ENCODE measurements around the gene CER1.
"Not testable (repeated sequence)": the region's sequence is repeated elsewhere in the genome, so short reads cannot be mapped to it uniquely, and the experiment has no call there.

The CER1 gene

GRCh38 chr9:14715102-14715501 is 7.4 kb downstream of the CER1 start:
- no peak for DNase-seq

- DNase-seq = no peak
Measured at GRCh38 chr9:14713187-14713767, 9.3 kb downstream of the CER1 start.

GRCh38 chr9:14710804-14711203 is 11.7 kb downstream of the CER1 start:
- DNase-seq = no peak

GRCh38 chr9:14706530-14707140 is 15.9 kb downstream of the CER1 start:
- no peak for DNase-seq

GRCh38 chr9:14705079-14705478 is 17.5 kb downstream of the CER1 start:
- no peak for DNase-seq

GRCh38 chr9:14704281-14704680 is 18.3 kb downstream of the CER1 start:
- no peak for DNase-seq

GRCh38 chr9:14702200-14702720 is 20.3 kb downstream of the CER1 start:
- DNase-seq = no peak

GRCh38 chr9:14693251-14693861 is 29.2 kb downstream of the CER1 start, which contains the start of gene ZDHHC21:
Gene ZDHHC21, minus strand, starts transcription at chr9:14693432. Its CDS starts 19,092 bp downstream, at chr9:14674340.
- peak; percentile 86 for DNase-seq

GRCh38 chr9:14692470-14693250 is 29.9 kb downstream of the CER1 start:
- DNase-seq = peak; percentile 67

GRCh38 chr9:14690948-14691730 is 31.4 kb downstream of the CER1 start:
- no peak for DNase-seq

- DNase-seq = no peak
Measured at GRCh38 chr9:14687042-14687719, 35.4 kb downstream of the CER1 start.

- no peak for DNase-seq
Measured at GRCh38 chr9:14686168-14686567, 36.4 kb downstream of the CER1 start.

GRCh38 chr9:14682616-14683015 is 39.9 kb downstream of the CER1 start:
- DNase-seq = not testable (repeated sequence)

GRCh38 chr9:14678776-14679175 is 43.8 kb downstream of the CER1 start:
- DNase-seq = no peak

GRCh38 chr9:14677872-14678271 is 44.7 kb downstream of the CER1 start:
- no peak for DNase-seq

GRCh38 chr9:14677396-14677795 is 45.1 kb downstream of the CER1 start:
- no peak for DNase-seq

- no peak for DNase-seq
Measured at GRCh38 chr9:14674630-14675029, 47.9 kb downstream of the CER1 start.

GRCh38 chr9:14671377-14671776 is 51.2 kb downstream of the CER1 start:
- DNase-seq = no peak

GRCh38 chr9:14670718-14671117 is 51.8 kb downstream of the CER1 start:
- no peak for DNase-seq

Data from right kidney (tissue), 1 donor.